ENCODE results near the gene MAL. TPM values are rescaled to one million over a fixed set of nuclear protein-coding genes. Genes with fewer than 3 reads are reported as not detected.
A peak's percentile ranks its signal among the peaks of the same experiment; 100 is the strongest.

MAL gene
- total RNA-seq, 6 donors from 2014 or later: 3.7 to 13.0 (median 5.0) TPM; not detected in 1

DNA sequence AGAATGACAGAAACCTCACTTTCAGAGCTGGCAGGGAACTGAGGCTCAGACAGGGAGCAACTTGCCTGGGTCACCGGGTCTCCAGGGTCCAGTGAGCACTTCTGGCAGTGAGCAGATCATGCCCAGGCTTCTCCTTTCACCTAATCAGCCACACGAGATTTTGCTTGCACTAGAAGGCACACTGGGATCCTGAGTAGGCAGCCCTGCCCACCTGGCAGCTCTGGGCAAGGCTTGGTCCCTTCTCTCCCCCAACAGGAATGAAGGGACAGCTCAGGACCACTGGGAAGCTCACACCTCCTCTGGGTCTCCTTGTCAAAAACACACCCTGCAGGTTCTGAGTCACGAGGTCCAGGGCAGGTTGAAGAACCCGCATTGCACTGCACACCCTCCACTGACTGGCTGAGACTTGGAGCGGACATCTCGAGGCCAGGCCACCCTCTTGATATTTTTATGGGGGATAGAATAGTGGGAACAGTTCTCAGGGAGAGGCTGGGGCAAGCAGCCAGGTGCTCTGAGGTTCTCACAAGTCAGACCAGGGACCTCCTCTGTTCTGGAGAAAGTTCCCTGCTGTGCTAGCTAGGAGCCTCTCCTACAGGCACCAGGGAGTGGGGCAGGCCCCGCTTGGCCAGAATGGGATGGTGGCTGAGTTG is 5.7 kb downstream of the MAL start:
- no peak for DNase-seq
- WGBS, 2 donors: 36 to 79% methylated on average over 2 to 7 of the region's 7 CpGs
- ATAC-seq (ENCODE audit: low FRiP score in 2 of 2): peak in 1 of 2 donors; percentile 27
- H3K9me3 ChIP-seq: no peaks in the 10 kb centered on the region
- H3K27me3 ChIP-seq: peaks cover 0 to 10% (median 5%) of the 10 kb centered on the region in 4 donors
- H3K27ac ChIP-seq: no peak overlapping the region
- no peak for TF ChIP-seq POLR2A (IDR thresholded peaks at IDR 0.05)
- no peak for TF ChIP-seq CTCF (IDR thresholded peaks at IDR 0.05)
- TF ChIP-seq POLR2AphosphoS5 (IDR thresholded peaks at IDR 0.05): no peak
- no peak overlapping the region for H3K4me3 ChIP-seq
- H3K36me3 ChIP-seq: no peaks in the 10 kb centered on the region
- H3K4me1 ChIP-seq: peaks cover 0 to 6% (median 5%) of the 10 kb centered on the region in 4 donors

DNA sequence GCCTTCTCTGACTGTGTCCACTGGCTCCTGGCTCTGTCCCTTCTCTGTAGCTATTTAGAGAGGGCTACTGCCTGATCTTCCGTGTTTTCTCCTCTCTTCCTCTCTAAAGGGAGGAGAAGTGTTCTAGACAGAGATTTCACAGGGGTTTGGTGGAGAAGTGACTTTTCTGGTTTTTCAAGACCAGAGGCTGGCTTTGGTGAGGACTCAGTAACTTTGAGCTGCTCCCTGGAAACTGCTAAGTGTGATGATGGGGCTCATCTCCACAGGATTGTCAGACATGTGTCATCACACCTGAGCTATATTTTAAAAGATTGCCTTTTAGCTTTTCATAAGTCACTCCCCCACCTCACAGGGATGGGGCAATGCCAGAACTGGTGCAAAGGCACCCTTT is 6.2 kb downstream of the MAL start:
- no peak for DNase-seq
- TF ChIP-seq CTCF (IDR thresholded peaks at IDR 0.05) (no peak), POLR2AphosphoS5 (IDR thresholded peaks at IDR 0.05) (no peak), POLR2A (IDR thresholded peaks at IDR 0.05) (no peak), EP300 (IDR thresholded peaks at IDR 0.05) (no peak)
- H3K27me3 ChIP-seq: peaks cover 0 to 6% (median 2%) of the 10 kb centered on the region in 4 donors

DNA sequence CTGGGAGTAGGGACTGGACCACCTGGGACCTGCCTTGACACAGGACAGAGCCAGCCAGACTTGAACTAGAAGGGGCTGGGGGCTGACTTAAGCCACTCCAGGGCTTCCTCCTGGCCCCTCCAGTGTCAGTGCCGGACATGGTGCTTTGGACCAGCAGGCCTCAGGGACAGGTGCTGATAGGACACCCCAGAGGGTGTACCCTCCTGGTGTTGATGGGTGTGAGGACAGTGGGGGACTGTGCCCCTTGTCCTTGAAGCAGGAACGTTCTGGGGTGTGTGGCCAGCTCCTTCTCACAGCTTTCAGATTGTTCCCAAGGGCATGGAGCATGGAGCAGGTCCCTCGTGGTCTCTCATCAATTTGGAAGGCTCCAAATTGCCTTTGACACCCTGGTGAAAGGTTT is 6.8 kb downstream of the MAL start:
- Histone ChIP-seq H3K4me1 (no peaks in the 10 kb centered on the region), H3K4me3 (no peak overlapping the region), H3K27me3 (no peaks in the 10 kb centered on the region), H3K9me3 (no peaks in the 10 kb centered on the region), H3K27ac (no peak overlapping the region), H3K36me3 (no peaks in the 10 kb centered on the region)
- DNase-seq (no peak), ATAC-seq (ENCODE audit: low FRiP score in 2 of 2) (peak in 1 of 2 donors; percentile 8)
- TF ChIP-seq CTCF (IDR thresholded peaks at IDR 0.05) (no peak), POLR2AphosphoS5 (IDR thresholded peaks at IDR 0.05) (no peak), EP300 (IDR thresholded peaks at IDR 0.05) (no peak)
- WGBS, 2 donors: 54% methylated on average over 3 of the region's 3 CpGs; no CpG with 5 or more reads in 1 of the 2 donors

More for the DNA sequence above, 6.2 kb downstream of the MAL start:
- no peak overlapping the region for H3K27ac ChIP-seq
- H3K4me3 ChIP-seq: no peak overlapping the region
- no peaks in the 10 kb centered on the region for H3K9me3 ChIP-seq
- H3K36me3 ChIP-seq: no peaks in the 10 kb centered on the region
- ATAC-seq (ENCODE audit: low FRiP score in 2 of 2): no peak
- peaks cover 0 to under 1% (median 0%) of the 10 kb centered on the region in 4 donors for H3K4me1 ChIP-seq
- 31 to 71% methylated on average over 1 of the region's 1 CpG for WGBS, 2 donors

- no peaks in the 10 kb centered on the region for H3K36me3 ChIP-seq
- WGBS, 2 donors: 70 to 73% methylated on average over 11 to 15 of the region's 16 CpGs
- no peaks in the 10 kb centered on the region for H3K9me3 ChIP-seq
- H3K27ac ChIP-seq: no peak overlapping the region
- no peaks in the 10 kb centered on the region for H3K4me1 ChIP-seq
- H3K4me3 ChIP-seq: no peak overlapping the region
- no peak for TF ChIP-seq EP300 (IDR thresholded peaks at IDR 0.05)
- no peak for TF ChIP-seq POLR2A (IDR thresholded peaks at IDR 0.05)
- TF ChIP-seq POLR2AphosphoS5 (IDR thresholded peaks at IDR 0.05): no peak
- no peak for TF ChIP-seq CTCF (IDR thresholded peaks at IDR 0.05)
- ATAC-seq (ENCODE audit: low FRiP score in 2 of 2) (no peak), DNase-seq (no peak)
- no peaks in the 10 kb centered on the region for H3K27me3 ChIP-seq
Measured at GRCh38 chr2:95032868-95033603, 7.5 kb downstream of the MAL start.

Data from upper lobe of left lung (tissue), 6 donors.